ENCODE measurements around the gene KIF21A.

Gene KIF21A

GRCh38 chr12:39389399-39390150, 53.3 kb downstream of the KIF21A start:
- DNase-seq = no peak

- no peak for DNase-seq
Observed at GRCh38 chr12:39386335-39386734, 56.6 kb downstream of the KIF21A start.

GRCh38 chr12:39383114-39383513, 59.8 kb downstream of the KIF21A start:
- DNase-seq = no peak

GRCh38 chr12:39380090-39380489, 62.8 kb downstream of the KIF21A start:
- DNase-seq = no peak

GRCh38 chr12:39378341-39378740, 64.6 kb downstream of the KIF21A start:
- DNase-seq = no peak

- no peak for DNase-seq
Observed at GRCh38 chr12:39375206-39375808, 67.6 kb downstream of the KIF21A start.

GRCh38 chr12:39372929-39373328, 70.0 kb downstream of the KIF21A start:
- DNase-seq = peak; percentile 7

- no peak for DNase-seq
Observed at GRCh38 chr12:39372204-39372925, 70.6 kb downstream of the KIF21A start.

GRCh38 chr12:39369756-39370155, 73.2 kb downstream of the KIF21A start:
- no peak for DNase-seq

GRCh38 chr12:39368891-39369290, 74.0 kb downstream of the KIF21A start:
- peak; percentile 12 for DNase-seq

GRCh38 chr12:39368096-39368495, 74.8 kb downstream of the KIF21A start:
- DNase-seq = peak; percentile 80

- no peak for DNase-seq
Observed at GRCh38 chr12:39367494-39367893, 75.4 kb downstream of the KIF21A start.

- peak; percentile 5 for DNase-seq
Observed at GRCh38 chr12:39365364-39366001, 77.4 kb downstream of the KIF21A start.

- no peak for DNase-seq
Observed at GRCh38 chr12:39364196-39364595, 78.7 kb downstream of the KIF21A start.

GRCh38 chr12:39359645-39360044, 83.3 kb downstream of the KIF21A start:
- no peak for DNase-seq

GRCh38 chr12:39357041-39357440, 85.9 kb downstream of the KIF21A start:
- no peak for DNase-seq

- no peak for DNase-seq
Observed at GRCh38 chr12:39355841-39356240, 87.1 kb downstream of the KIF21A start.

GRCh38 chr12:39354955-39355354, 88.0 kb downstream of the KIF21A start:
- no peak for DNase-seq

GRCh38 chr12:39352471-39353017, 90.4 kb downstream of the KIF21A start:
- no peak for DNase-seq

- DNase-seq = no peak
Observed at GRCh38 chr12:39351153-39351552, 91.8 kb downstream of the KIF21A start.

- no peak for DNase-seq
Observed at GRCh38 chr12:39348941-39349626, 93.8 kb downstream of the KIF21A start.

- DNase-seq = no peak
Observed at GRCh38 chr12:39348523-39348922, 94.4 kb downstream of the KIF21A start.

- DNase-seq = no peak
Observed at GRCh38 chr12:39344926-39345325, 98.0 kb downstream of the KIF21A start.

Data from HCEC 1CT (cell line).